ENCODE results near the gene STAG1.

- TF ChIP-seq NFE2L2 (conservative IDR thresholded peaks at IDR 0.05; ENCODE audit: low read length) = no peak
- TF ChIP-seq EP300 (IDR thresholded peaks at IDR 0.05) = no peak
- no peak for TF ChIP-seq CTCF (IDR thresholded peaks at IDR 0.05)
- no peak for TF ChIP-seq RAD21 (conservative IDR thresholded peaks at IDR 0.05 in 1 of 2, IDR thresholded peaks at IDR 0.05 in 1 of 2)
- no peak for TF ChIP-seq CBX8 (IDR thresholded peaks at IDR 0.05)
- no peak for TF ChIP-seq POLR2A (IDR thresholded peaks at IDR 0.05; ENCODE audit: low read length)
- TF ChIP-seq HOXB5 (CRISPR knock-in tag; IDR thresholded peaks at IDR 0.05) = no peak
- no peak for TF ChIP-seq FOSL2 (IDR thresholded peaks at IDR 0.05)
- no peak for TF ChIP-seq FOSL2 (CRISPR knock-in tag; IDR thresholded peaks at IDR 0.05)
Measured at GRCh38 chr3:136728918-136729317, 23.3 kb downstream of the STAG1 start.
